Measurements from ENCODE around the gene POP4. TPM values are rescaled to one million over a fixed set of nuclear protein-coding genes. Genes with fewer than 3 reads are reported as not detected.

Gene POP4
- total and polyA plus RNA-seq, 8 donors = 2.0 to 162 (median 55.5) TPM

DNA sequence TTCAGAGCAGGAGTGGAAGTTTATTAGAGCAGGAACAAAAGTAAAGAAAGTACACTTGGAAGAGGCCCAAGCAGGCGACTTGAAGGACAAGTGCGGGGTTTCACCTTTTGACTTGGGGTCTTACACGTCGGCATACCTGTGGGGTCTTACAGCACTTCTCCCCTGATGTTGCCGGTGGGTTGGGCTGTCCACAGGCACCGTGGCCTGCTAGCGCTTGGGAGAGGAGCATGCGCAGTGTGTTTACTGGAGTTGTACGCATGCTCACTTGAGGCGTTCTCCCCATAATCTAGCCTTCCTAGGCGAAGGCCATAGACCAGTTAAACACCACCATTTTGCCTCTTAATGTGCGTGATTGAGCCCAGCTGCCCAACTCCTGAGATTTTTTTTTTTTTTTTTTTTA, 34.1 kb downstream of the POP4 start:
- no peaks in the 10 kb centered on the region for H3K9me3 ChIP-seq
- H3K36me3 ChIP-seq = no peaks in the 10 kb centered on the region
- intact Hi-C loops (cut with DNase I; ENCODE audit: low total_unique reads) = no loop called here
- H3K27ac ChIP-seq = no peak overlapping the region
- no peak for DNase-seq
- no peak for TF ChIP-seq EP300 (IDR thresholded peaks at IDR 0.05)
- TF ChIP-seq POLR2AphosphoS5 (IDR thresholded peaks at IDR 0.05) = no peak
- TF ChIP-seq POLR2A (IDR thresholded peaks at IDR 0.05) = no peak
- TF ChIP-seq, protein P1, sequence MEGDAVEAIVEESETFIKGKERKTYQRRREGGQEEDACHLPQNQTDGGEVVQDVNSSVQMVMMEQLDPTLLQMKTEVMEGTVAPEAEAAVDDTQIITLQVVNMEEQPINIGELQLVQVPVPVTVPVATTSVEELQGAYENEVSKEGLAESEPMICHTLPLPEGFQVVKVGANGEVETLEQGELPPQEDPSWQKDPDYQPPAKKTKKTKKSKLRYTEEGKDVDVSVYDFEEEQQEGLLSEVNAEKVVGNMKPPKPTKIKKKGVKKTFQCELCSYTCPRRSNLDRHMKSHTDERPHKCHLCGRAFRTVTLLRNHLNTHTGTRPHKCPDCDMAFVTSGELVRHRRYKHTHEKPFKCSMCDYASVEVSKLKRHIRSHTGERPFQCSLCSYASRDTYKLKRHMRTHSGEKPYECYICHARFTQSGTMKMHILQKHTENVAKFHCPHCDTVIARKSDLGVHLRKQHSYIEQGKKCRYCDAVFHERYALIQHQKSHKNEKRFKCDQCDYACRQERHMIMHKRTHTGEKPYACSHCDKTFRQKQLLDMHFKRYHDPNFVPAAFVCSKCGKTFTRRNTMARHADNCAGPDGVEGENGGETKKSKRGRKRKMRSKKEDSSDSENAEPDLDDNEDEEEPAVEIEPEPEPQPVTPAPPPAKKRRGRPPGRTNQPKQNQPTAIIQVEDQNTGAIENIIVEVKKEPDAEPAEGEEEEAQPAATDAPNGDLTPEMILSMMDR (IDR thresholded peaks at IDR 0.05) = no peak
- no peak overlapping the region for H3K4me3 ChIP-seq
- H3K27me3 ChIP-seq = peaks cover 0 to 7% (median 0%) of the 10 kb centered on the region in 3 donors
- H3K4me1 ChIP-seq = peaks cover 0 to 4% (median 2%) of the 10 kb centered on the region in 4 donors
- WGBS, 5 donors = 77 to 89% (median 87%) methylated on average over 12 of the region's 12 CpGs

DNA sequence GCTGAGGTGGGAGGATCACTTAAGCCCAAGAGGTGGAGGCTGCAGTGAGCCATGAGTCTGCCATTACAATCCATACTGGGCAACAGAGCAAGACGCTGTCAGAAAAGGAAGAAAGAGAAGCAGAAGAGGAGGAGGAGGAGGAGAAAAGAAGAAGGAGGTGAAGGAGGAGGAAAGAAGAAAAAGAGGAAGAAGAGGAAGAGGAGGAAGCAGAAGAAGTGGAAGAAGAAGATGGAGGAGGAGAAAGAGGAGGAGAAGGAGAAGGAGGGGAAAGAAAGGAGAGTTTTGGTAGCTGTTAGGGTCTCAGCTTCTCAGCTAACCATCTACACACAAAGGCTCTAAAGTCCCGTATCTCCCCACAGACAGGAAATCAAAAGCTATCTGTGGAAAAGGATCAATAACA, 35.5 kb downstream of the POP4 start:
- TF ChIP-seq POLR2A (IDR thresholded peaks at IDR 0.05) = no peak
- H3K36me3 ChIP-seq = no peaks in the 10 kb centered on the region
- H3K9me3 ChIP-seq = no peaks in the 10 kb centered on the region
- no peak for DNase-seq
- H3K27me3 ChIP-seq = peaks cover 0 to 7% (median 0%) of the 10 kb centered on the region in 3 donors
- 74 to 89% (median 81%) methylated on average over 2 of the region's 2 CpGs for WGBS, 5 donors
- H3K27ac ChIP-seq = no peak overlapping the region
- intact Hi-C loops (cut with DNase I; ENCODE audit: low total_unique reads) = no loop called here
- peaks cover 0 to 18% (median 10%) of the 10 kb centered on the region in 4 donors for H3K4me1 ChIP-seq
- H3K4me3 ChIP-seq = no peak overlapping the region

DNA sequence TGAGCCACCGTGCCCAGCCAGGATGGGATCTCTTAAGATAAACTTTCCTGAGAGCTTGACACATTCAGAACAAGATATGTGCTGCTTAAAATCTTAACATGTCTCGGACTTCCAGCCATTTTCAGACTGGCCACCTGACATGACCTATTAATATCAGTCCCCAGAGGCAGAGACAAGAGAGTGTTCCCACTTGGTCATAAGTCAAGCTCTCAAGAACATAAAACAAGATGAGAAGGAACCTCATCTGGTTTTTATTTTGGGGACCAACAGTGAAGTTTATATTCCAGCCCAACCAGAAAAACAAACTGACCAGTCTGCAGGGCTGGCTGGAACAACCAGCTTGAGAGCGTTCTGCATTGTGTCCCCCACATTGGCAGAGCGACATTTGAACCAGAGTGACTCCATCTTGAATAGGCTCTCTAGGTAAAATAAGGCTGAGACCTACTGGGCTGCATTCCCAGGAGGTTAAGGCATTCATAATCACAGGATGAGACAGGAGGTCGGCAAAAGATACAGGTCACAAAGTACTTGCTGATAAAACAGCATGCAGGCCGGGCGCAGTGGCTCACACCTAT, 37.4 kb downstream of the POP4 start:
- WGBS, 5 donors = 71 to 93% (median 88%) methylated on average over 7 of the region's 7 CpGs
- no peaks in the 10 kb centered on the region for H3K36me3 ChIP-seq
- H3K27me3 ChIP-seq = peaks cover 0 to 7% (median 0%) of the 10 kb centered on the region in 3 donors
- TF ChIP-seq POLR2AphosphoS5 (IDR thresholded peaks at IDR 0.05) = no peak
- TF ChIP-seq, protein P1 (IDR thresholded peaks at IDR 0.05) = no peak
- no peak for TF ChIP-seq POLR2A (IDR thresholded peaks at IDR 0.05)
- TF ChIP-seq EP300 (IDR thresholded peaks at IDR 0.05) = no peak
- no peak overlapping the region for H3K27ac ChIP-seq
- peaks cover 0 to 18% (median 10%) of the 10 kb centered on the region in 4 donors for H3K4me1 ChIP-seq
- H3K9me3 ChIP-seq = no peaks in the 10 kb centered on the region
- DNase-seq = no peak
- intact Hi-C loops (cut with DNase I; ENCODE audit: low total_unique reads) = no loop called here
- no peak overlapping the region for H3K4me3 ChIP-seq

DNA sequence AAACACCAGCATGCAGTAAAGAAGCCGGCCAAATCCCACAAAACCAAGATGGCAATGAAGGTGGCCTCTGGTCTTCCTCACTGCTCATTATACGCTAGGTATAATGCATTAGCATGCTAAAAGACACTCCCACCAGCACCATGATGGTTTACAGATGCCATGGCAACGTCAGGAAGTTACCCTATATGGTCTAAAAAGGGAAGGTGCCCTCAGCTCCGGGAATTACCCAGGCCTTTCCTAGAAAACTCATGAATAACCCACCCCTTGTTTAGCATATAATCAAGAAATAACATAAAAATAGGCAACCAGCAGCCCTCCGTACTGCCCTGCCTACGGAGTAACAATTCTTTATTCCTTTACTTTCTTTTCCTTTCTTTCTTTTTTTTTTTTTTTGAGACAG, 38.1 kb downstream of the POP4 start:
- 81 to 95% (median 88%) methylated on average over 6 of the region's 6 CpGs for WGBS, 5 donors
- no peak for DNase-seq
- TF ChIP-seq POLR2A (IDR thresholded peaks at IDR 0.05) = no peak
- TF ChIP-seq POLR2AphosphoS5 (IDR thresholded peaks at IDR 0.05) = no peak
- TF ChIP-seq EP300 (IDR thresholded peaks at IDR 0.05) = no peak
- TF ChIP-seq, protein P1 (IDR thresholded peaks at IDR 0.05) = no peak
- peaks cover 0 to 18% (median 10%) of the 10 kb centered on the region in 4 donors for H3K4me1 ChIP-seq
- intact Hi-C loops (cut with DNase I; ENCODE audit: low total_unique reads) = no loop called here
- H3K4me3 ChIP-seq = no peak overlapping the region
- no peaks in the 10 kb centered on the region for H3K36me3 ChIP-seq
- H3K27me3 ChIP-seq = peaks cover 0 to 7% (median 0%) of the 10 kb centered on the region in 3 donors
- no peak overlapping the region for H3K27ac ChIP-seq
- no peaks in the 10 kb centered on the region for H3K9me3 ChIP-seq

DNA sequence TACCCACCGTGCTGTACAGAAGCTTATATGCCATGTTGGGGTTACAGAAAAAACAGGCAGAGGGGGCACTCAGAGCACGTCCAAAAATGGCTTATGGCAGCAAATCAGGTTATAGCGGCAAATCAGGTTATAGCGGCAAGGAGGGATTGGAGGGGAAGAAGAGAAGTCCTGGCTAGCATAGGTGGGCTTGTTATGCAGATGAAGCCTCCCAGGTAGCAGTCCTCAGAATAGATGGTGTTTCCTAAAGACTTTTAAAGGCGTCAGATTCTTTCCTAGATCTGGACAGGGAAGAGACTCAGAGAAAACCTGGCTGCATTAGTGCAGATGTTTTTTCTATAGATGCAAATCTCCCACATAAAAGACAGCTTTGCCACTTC, 39.4 kb downstream of the POP4 start:
- Histone ChIP-seq H3K4me3 (no peak overlapping the region), H3K27ac (no peak overlapping the region), H3K9me3 (no peaks in the 10 kb centered on the region), H3K36me3 (no peaks in the 10 kb centered on the region), H3K27me3 (peaks cover 0 to 7% (median 0%) of the 10 kb centered on the region in 3 donors), H3K4me1 (peaks cover 0 to 18% (median 10%) of the 10 kb centered on the region in 4 donors)
- intact Hi-C loops (cut with DNase I; ENCODE audit: low total_unique reads) = no loop called here
- no peak for DNase-seq
- TF ChIP-seq, protein P1 (IDR thresholded peaks at IDR 0.05) = no peak
- TF ChIP-seq POLR2A (IDR thresholded peaks at IDR 0.05) (no peak), EP300 (IDR thresholded peaks at IDR 0.05) (no peak), POLR2AphosphoS5 (IDR thresholded peaks at IDR 0.05) (no peak)
- 16 to 25% (median 21%) methylated on average over 5 of the region's 5 CpGs for WGBS, 5 donors

All from stomach (tissue), 9 donors.